ENCODE data around the gene AMOT.

Gene AMOT

DNA sequence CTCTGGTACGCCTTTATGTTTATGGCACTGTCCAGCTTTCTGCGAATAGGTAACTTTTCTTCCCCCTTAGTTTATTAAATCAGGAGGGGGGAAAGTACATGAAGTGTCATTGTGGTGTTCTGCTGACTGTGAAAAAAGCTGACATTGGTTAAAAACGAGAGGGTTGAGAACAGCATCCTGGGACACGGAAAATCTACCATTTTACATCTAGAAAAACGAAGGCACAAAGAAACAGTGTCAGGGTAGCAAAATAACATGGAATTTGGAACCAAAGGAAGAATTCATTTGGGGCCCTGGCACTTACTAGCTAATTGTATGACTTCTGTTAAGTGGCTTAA lies 1.2 kb upstream of the AMOT start:
- TF ChIP-seq, protein P1, sequence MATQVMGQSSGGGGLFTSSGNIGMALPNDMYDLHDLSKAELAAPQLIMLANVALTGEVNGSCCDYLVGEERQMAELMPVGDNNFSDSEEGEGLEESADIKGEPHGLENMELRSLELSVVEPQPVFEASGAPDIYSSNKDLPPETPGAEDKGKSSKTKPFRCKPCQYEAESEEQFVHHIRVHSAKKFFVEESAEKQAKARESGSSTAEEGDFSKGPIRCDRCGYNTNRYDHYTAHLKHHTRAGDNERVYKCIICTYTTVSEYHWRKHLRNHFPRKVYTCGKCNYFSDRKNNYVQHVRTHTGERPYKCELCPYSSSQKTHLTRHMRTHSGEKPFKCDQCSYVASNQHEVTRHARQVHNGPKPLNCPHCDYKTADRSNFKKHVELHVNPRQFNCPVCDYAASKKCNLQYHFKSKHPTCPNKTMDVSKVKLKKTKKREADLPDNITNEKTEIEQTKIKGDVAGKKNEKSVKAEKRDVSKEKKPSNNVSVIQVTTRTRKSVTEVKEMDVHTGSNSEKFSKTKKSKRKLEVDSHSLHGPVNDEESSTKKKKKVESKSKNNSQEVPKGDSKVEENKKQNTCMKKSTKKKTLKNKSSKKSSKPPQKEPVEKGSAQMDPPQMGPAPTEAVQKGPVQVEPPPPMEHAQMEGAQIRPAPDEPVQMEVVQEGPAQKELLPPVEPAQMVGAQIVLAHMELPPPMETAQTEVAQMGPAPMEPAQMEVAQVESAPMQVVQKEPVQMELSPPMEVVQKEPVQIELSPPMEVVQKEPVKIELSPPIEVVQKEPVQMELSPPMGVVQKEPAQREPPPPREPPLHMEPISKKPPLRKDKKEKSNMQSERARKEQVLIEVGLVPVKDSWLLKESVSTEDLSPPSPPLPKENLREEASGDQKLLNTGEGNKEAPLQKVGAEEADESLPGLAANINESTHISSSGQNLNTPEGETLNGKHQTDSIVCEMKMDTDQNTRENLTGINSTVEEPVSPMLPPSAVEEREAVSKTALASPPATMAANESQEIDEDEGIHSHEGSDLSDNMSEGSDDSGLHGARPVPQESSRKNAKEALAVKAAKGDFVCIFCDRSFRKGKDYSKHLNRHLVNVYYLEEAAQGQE (IDR thresholded peaks at IDR 0.05; ENCODE audit: low read depth) = no peak
- TF ChIP-seq RAD21 (IDR thresholded peaks at IDR 0.05; ENCODE audit: low read depth) = no peak
- no peak for TF ChIP-seq MAX (IDR thresholded peaks at IDR 0.05)
- TF ChIP-seq FOXM1 (IDR thresholded peaks at IDR 0.05; ENCODE audit: borderline replicate concordance, low read depth) = no peak
- TF ChIP-seq CEBPB (IDR thresholded peaks at IDR 0.05) = no peak
- no peak for TF ChIP-seq TEAD4 (IDR thresholded peaks at IDR 0.05)
- no peak for TF ChIP-seq YY1 (IDR thresholded peaks at IDR 0.05; ENCODE audit: low read depth)
- no peak for TF ChIP-seq EGR1 (IDR thresholded peaks at IDR 0.05)
- TF ChIP-seq TCF12 (IDR thresholded peaks at IDR 0.05; ENCODE audit: low read depth) = no peak
- TF ChIP-seq NFIC (IDR thresholded peaks at IDR 0.05) = no peak
- no peak for TF ChIP-seq EP300 (IDR thresholded peaks at IDR 0.05; ENCODE audit: borderline replicate concordance)
- TF ChIP-seq TAF1 (IDR thresholded peaks at IDR 0.05; ENCODE audit: low read depth) = no peak
- no peak for TF ChIP-seq ZBTB7A (IDR thresholded peaks at IDR 0.05; ENCODE audit: low read depth)
- TF ChIP-seq CREB1 (IDR thresholded peaks at IDR 0.05; ENCODE audit: low read depth) = no peak

DNA sequence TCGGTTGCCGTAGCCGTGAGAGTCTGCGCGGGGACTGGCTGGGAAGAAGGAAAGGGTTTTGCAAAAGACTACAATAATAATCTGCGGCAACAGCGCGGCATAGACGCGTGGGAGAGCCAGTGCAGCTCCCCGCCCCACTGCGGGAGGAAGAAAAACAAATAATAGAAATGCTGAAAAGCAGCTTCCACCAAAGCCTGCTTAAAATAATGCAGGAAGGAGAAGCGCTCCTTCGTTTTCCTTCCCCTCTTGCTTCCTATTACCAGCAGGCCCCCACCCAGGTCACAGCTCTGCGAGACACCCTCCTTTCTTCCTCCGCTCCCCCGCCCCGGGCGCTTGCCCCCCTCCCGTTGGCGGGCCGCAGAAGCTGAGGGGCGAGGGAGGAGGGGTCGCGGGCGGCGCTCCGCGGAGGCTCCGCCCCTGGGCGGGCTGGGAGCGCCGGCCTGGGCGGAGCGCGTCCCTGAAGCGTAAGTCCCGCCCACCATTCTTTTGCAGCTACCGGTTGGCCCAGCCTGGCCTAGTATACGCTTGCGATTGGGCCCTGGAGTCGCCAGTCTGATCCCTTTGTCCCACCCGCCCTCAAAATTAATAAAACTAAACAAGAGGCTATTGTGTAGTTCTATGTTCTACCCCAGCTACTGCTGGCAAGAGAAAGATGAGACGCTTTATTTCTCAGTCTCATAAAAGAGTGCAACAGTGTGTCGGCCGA lies 636 bp upstream of the AMOT start:
- no peak for TF ChIP-seq CEBPB (IDR thresholded peaks at IDR 0.05)
- TF ChIP-seq ZBTB7A (IDR thresholded peaks at IDR 0.05; ENCODE audit: low read depth) = 0 out of 2 replicates have a peak, but pooled peaks have one; percentile 18
- no peak for TF ChIP-seq EP300 (IDR thresholded peaks at IDR 0.05; ENCODE audit: borderline replicate concordance)

- no peak for TF ChIP-seq MAX (IDR thresholded peaks at IDR 0.05)
- no peak for TF ChIP-seq EP300 (IDR thresholded peaks at IDR 0.05; ENCODE audit: borderline replicate concordance)
- no peak for TF ChIP-seq FOXM1 (IDR thresholded peaks at IDR 0.05; ENCODE audit: borderline replicate concordance, low read depth)
- TF ChIP-seq, protein P2, sequence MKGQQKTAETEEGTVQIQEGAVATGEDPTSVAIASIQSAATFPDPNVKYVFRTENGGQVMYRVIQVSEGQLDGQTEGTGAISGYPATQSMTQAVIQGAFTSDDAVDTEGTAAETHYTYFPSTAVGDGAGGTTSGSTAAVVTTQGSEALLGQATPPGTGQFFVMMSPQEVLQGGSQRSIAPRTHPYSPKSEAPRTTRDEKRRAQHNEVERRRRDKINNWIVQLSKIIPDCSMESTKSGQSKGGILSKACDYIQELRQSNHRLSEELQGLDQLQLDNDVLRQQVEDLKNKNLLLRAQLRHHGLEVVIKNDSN (IDR thresholded peaks at IDR 0.05) = no peak
- no peak for TF ChIP-seq EGR1 (IDR thresholded peaks at IDR 0.05)
- no peak for TF ChIP-seq TEAD4 (IDR thresholded peaks at IDR 0.05)
- no peak for TF ChIP-seq YY1 (IDR thresholded peaks at IDR 0.05; ENCODE audit: low read depth)
- no peak for TF ChIP-seq CEBPB (IDR thresholded peaks at IDR 0.05)
- TF ChIP-seq ZBTB7A (IDR thresholded peaks at IDR 0.05; ENCODE audit: low read depth) = no peak
- TF ChIP-seq, protein P1 (IDR thresholded peaks at IDR 0.05; ENCODE audit: low read depth) = no peak
- TF ChIP-seq CREB1 (IDR thresholded peaks at IDR 0.05; ENCODE audit: low read depth) = no peak
- no peak for TF ChIP-seq TAF1 (IDR thresholded peaks at IDR 0.05; ENCODE audit: low read depth)
- TF ChIP-seq TCF12 (IDR thresholded peaks at IDR 0.05; ENCODE audit: low read depth) = no peak
- no peak for TF ChIP-seq NFIC (IDR thresholded peaks at IDR 0.05)
Observed at GRCh38 chrX:112839856-112840255, 775 bp downstream of the AMOT start.

DNA sequence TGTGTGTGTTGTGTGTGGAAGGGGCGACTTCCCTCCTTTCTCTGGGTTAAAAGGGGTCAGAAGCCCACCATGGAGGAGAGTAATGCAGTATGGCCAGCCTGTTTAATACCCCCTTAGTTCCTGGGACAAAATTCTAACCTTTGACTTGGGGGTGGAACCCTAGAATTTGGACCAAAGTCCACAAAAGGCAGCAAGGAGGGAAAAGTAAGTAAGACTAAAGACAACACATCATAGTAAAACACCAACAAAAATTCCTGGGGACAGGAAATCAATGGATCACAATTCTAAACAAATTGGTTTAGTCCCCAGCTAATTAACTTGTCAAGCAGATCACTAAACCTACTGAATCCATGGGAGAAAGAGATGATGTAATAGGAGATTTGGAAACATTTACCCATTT lies 3.1 kb downstream of the AMOT start:
- no peak for TF ChIP-seq RAD21 (IDR thresholded peaks at IDR 0.05; ENCODE audit: low read depth)
- no peak for TF ChIP-seq MAX (IDR thresholded peaks at IDR 0.05)
- TF ChIP-seq ZBTB7A (IDR thresholded peaks at IDR 0.05; ENCODE audit: low read depth) = no peak
- TF ChIP-seq CREB1 (IDR thresholded peaks at IDR 0.05; ENCODE audit: low read depth) = no peak
- no peak for TF ChIP-seq EP300 (IDR thresholded peaks at IDR 0.05; ENCODE audit: borderline replicate concordance)
- no peak for TF ChIP-seq TEAD4 (IDR thresholded peaks at IDR 0.05)
- TF ChIP-seq, protein P1 (IDR thresholded peaks at IDR 0.05; ENCODE audit: low read depth) = no peak
- TF ChIP-seq YY1 (IDR thresholded peaks at IDR 0.05; ENCODE audit: low read depth) = no peak
- TF ChIP-seq, protein P2 (IDR thresholded peaks at IDR 0.05) = no peak
- TF ChIP-seq TAF1 (IDR thresholded peaks at IDR 0.05; ENCODE audit: low read depth) = no peak
- no peak for TF ChIP-seq CEBPB (IDR thresholded peaks at IDR 0.05)
- TF ChIP-seq NFIC (IDR thresholded peaks at IDR 0.05) = no peak
- no peak for TF ChIP-seq TCF12 (IDR thresholded peaks at IDR 0.05; ENCODE audit: low read depth)
- no peak for TF ChIP-seq FOXM1 (IDR thresholded peaks at IDR 0.05; ENCODE audit: borderline replicate concordance, low read depth)
- TF ChIP-seq EGR1 (IDR thresholded peaks at IDR 0.05) = no peak
